HepG2 (cell line): ENCODE measurements around the gene SSBP2. TPM values are rescaled to one million over a fixed set of nuclear protein-coding genes. Genes with fewer than 3 reads are reported as not detected.

Source experiments
- ATAC-seq: fragments of 200-7000 bp; cut with Tn5 transposase; 3 replicates; pipeline ENCODE4 v1.9.1; 2020; ENCODE audit warnings: mild to moderate bottlenecking, moderate library complexity
- BruUV-seq: library from RNA; stranded (reverse); fragments of 400-500 nt; replicated peaks from 2 replicates; lab custom pipeline; 2021; lab: Mats Ljungman, UMichigan
- CTCF ChIA-PET: fragments of 300-600 bp; formaldehyde crosslinking; extraction: SDS; loops from one replicate; lab custom pipeline; 2021; ENCODE audit warnings: low total read pairs, inconsistent platforms, low intra/inter-chr PET ratio; lab: Yijun Ruan, JAX
- POLR2A ChIA-PET: fragments of 350-600 bp; sonication (Branson Sonifier 250); formaldehyde crosslinking; loops from one replicate; lab custom pipeline; 2020; ENCODE audit warnings: antibody characterized with exemption, inconsistent platforms; lab: Yijun Ruan, JAX
- DNase-seq: peaks from one replicate; pipeline ENCODE4 v3.0.0-alpha.2; 2015; ENCODE audit warnings: low spot score
- FAIRE-seq: peaks from 3 replicates; lab custom pipeline; 2011; peaks lifted over from hg19 to GRCh38; lab: Jason Lieb, UNC
- H2AFZ ChIP-seq: one replicate; pipeline ENCODE4 v1.6.1; 2011; ENCODE audit warnings: low read length, inconsistent platforms
- H3K27ac ChIP-seq: fragments of 300-600 bp; 3 replicates; pipeline ENCODE4 v1.8.0; 2011; ENCODE audit warnings: mixed run types, mild to moderate bottlenecking, mixed read lengths, low read length, inconsistent platforms; ENCODE audit not compliant: insufficient read depth; ENCODE audit errors: extremely low read length
- H3K27me3 ChIP-seq, 2 experiments: fragments of 200-600 bp in 1 of 2; 2 replicates in 1 of 2; 3 replicates in 1 of 2; pipeline versions ENCODE4 v1.6.0 to v1.8.0; 2011; ENCODE audit warnings: low read length in 2 of 2, mild to moderate bottlenecking in 2 of 2, moderate library complexity in 2 of 2, inconsistent platforms in 1 of 2; ENCODE audit not compliant: insufficient read depth in 2 of 2, control insufficient read depth in 1 of 2
- H3K36me3 ChIP-seq, 2 experiments: fragments of 200-600 bp in 1 of 2; replicated peaks in 1 of 2; 2 replicates in 1 of 2; 3 replicates in 1 of 2; pipeline versions ENCODE4 v1.5.1 to v1.8.0; 2011; ENCODE audit warnings: low read length in 2 of 2, inconsistent platforms in 1 of 2; ENCODE audit not compliant: insufficient read depth in 2 of 2, control insufficient read depth in 1 of 2
- H3K4me1 ChIP-seq: 2 replicates; pipeline ENCODE4 v1.5.1; 2012; ENCODE audit warnings: low read length, inconsistent platforms; ENCODE audit not compliant: insufficient read depth
- H3K4me2 ChIP-seq: 2 replicates; pipeline ENCODE4 v1.6.0; 2011; ENCODE audit warnings: low read depth, low read length, inconsistent platforms
- H3K4me3 ChIP-seq, 3 experiments: fragments of 200-600 bp in 1 of 3; sonication (generic), shearing (Covaris generic) in 1 of 3; replicated peaks in 1 of 3; 2 replicates each; pipeline ENCODE4 v1.5.1; 2011 to 2016; ENCODE audit warnings: low read length in 3 of 3, inconsistent platforms in 2 of 3, low read depth in 2 of 3, mild to moderate bottlenecking in 2 of 3, control low read depth in 1 of 3, mixed read lengths in 1 of 3; ENCODE audit not compliant: insufficient read depth in 1 of 3
- H3K79me2 ChIP-seq: one replicate; pipeline ENCODE4 v1.6.1; 2011; ENCODE audit warnings: low read length, inconsistent platforms; ENCODE audit not compliant: insufficient read depth
- H3K9ac ChIP-seq: 2 replicates; pipeline ENCODE4 v1.6.0; 2011; ENCODE audit warnings: mild to moderate bottlenecking, low read depth, low read length, inconsistent platforms; ENCODE audit not compliant: insufficient read depth
- H3K9me3 ChIP-seq: 2 replicates; pipeline ENCODE4 v1.5.1; 2012; ENCODE audit warnings: mild to moderate bottlenecking, low read length
- H4K20me1 ChIP-seq: 2 replicates; pipeline ENCODE4 v1.6.0; 2011; ENCODE audit warnings: inconsistent platforms, mild to moderate bottlenecking, low read length, moderate library complexity; ENCODE audit not compliant: insufficient read depth
- AKNA ChIP-seq: sonication (generic); formaldehyde crosslinking; IDR thresholded peaks from 2 replicates; pipeline ENCODE4 v1.4.0; 2020; ENCODE audit warnings: missing genetic modification reagents, borderline replicate concordance
- ARHGAP35 ChIP-seq: sonication (generic); formaldehyde crosslinking; IDR thresholded peaks from 2 replicates; pipeline ENCODE4 v1.9.0; 2022; ENCODE audit warnings: mild to moderate bottlenecking, inconsistent platforms, moderate library complexity, missing genetic modification reagents, borderline replicate concordance
- ARID2 ChIP-seq: sonication (generic); formaldehyde crosslinking; IDR thresholded peaks from 2 replicates; pipeline ENCODE4 v1.8.1; 2022; ENCODE audit warnings: mild to moderate bottlenecking, missing genetic modification reagents, borderline replicate concordance
- FOXO1 ChIP-seq: sonication (generic); formaldehyde crosslinking; IDR thresholded peaks from 2 replicates; pipeline ENCODE4 v1.4.0; 2020; ENCODE audit warnings: missing genetic modification reagents
- HBP1 ChIP-seq: IDR thresholded peaks from 2 replicates; pipeline ENCODE4 v1.6.1; 2016; ENCODE audit warnings: low read depth, control low read depth
- HMG20A ChIP-seq: IDR thresholded peaks from 2 replicates; pipeline ENCODE4 v1.6.1; 2016; ENCODE audit warnings: borderline replicate concordance
- JUNB ChIP-seq: sonication (generic); formaldehyde crosslinking; IDR thresholded peaks from 2 replicates; pipeline ENCODE4 v1.8.0; 2022; ENCODE audit warnings: missing genetic modification reagents, mild to moderate bottlenecking, borderline replicate concordance
- PHF5A ChIP-seq: IDR thresholded peaks from one replicate; pipeline ENCODE4 v1.6.1; 2018; ENCODE audit warnings: low read depth, missing genetic modification reagents; ENCODE audit not compliant: unreplicated experiment
- RFXAP ChIP-seq: sonication (generic); formaldehyde crosslinking; IDR thresholded peaks from 2 replicates; pipeline ENCODE4 v1.4.0; 2020; ENCODE audit warnings: missing genetic modification reagents, borderline replicate concordance
- SALL2 ChIP-seq: sonication (generic); formaldehyde crosslinking; IDR thresholded peaks from 2 replicates; pipeline ENCODE4 v1.8.1; 2023; ENCODE audit warnings: mild to moderate bottlenecking, missing genetic modification reagents, inconsistent platforms
- SIN3A ChIP-seq: IDR thresholded peaks from 2 replicates; pipeline ENCODE4 v1.6.1; 2011; ENCODE audit warnings: low read depth, mild to moderate bottlenecking, control low read depth, low read length, borderline replicate concordance
- TBP ChIP-seq: sonication (generic); formaldehyde crosslinking; IDR thresholded peaks from 2 replicates; pipeline ENCODE4 v1.5.0; 2020; ENCODE audit warnings: missing genetic modification reagents
- UBTF ChIP-seq: sonication (generic); formaldehyde crosslinking; IDR thresholded peaks from 2 replicates; pipeline ENCODE4 v1.4.0; 2020; ENCODE audit warnings: mild to moderate bottlenecking, missing genetic modification reagents
- XRCC5 ChIP-seq: fragments of 200-400 bp; formaldehyde crosslinking; optimal IDR thresholded peaks from 2 replicates; pipeline ENCODE3; 2017; ENCODE audit warnings: mild to moderate bottlenecking, low read length
- ZFP82 ChIP-seq: sonication (generic); formaldehyde crosslinking; IDR thresholded peaks from 2 replicates; pipeline ENCODE4 v1.5.1; 2020; ENCODE audit warnings: mild to moderate bottlenecking, missing genetic modification reagents, borderline replicate concordance
- ZNF709 ChIP-seq: sonication (generic); formaldehyde crosslinking; IDR thresholded peaks from 2 replicates; pipeline ENCODE4 v1.5.0; 2020; ENCODE audit warnings: mild to moderate bottlenecking, missing genetic modification reagents
- ZNF720 ChIP-seq: sonication (generic); formaldehyde crosslinking; IDR thresholded peaks from 2 replicates; pipeline ENCODE4 v1.4.0; 2020; ENCODE audit warnings: missing genetic modification reagents
- ZSCAN31 ChIP-seq: sonication (generic); formaldehyde crosslinking; IDR thresholded peaks from 2 replicates; pipeline ENCODE4 v1.5.0; 2020; ENCODE audit warnings: low read depth, mild to moderate bottlenecking, missing genetic modification reagents
- WGBS: methylation state at CpG from one replicate; pipeline ENCODE4 v1.1.6; 2017; ENCODE audit warnings: low lambda C conversion rate; 5-methylcytosine and 5-hydroxymethylcytosine counted together
- in situ Hi-C: cut with HindIII; loops from 2 replicates; pipeline ENCODE4 v1.10.0; 2017; ENCODE audit warnings: low pct_unique_long_range_greater_than_20kb; ENCODE audit not compliant: extremely low pct_ligation_motif_present
- intact Hi-C: fragments of 100-400 bp; cut with micrococcal nuclease; formaldehyde crosslinking; loops from one replicate; pipeline ENCODE4 v1.10.0; 2022; ENCODE audit not compliant: unreplicated experiment
- polyA plus RNA-seq, 8 experiments: library from polyadenylated mRNA; depleted of rRNA in 3 of 8; stranded (reverse) in 7 of 8; unstranded in 1 of 8; fragments of >200 nt; fragmentation: Illumina TruSeq in 4 of 8; extraction: Trizol in 4 of 8; gene quantifications; 2 replicates each; pipeline versions ENCODE4 v1.2.1 to v1.2.3, GENCODE V29; 2011 to 2016; ENCODE audit warnings: low read depth in 4 of 8, missing spikeins in 1 of 8, mixed read lengths in 1 of 8; ENCODE audit not compliant: insufficient read depth in 1 of 8
- total RNA-seq, 5 experiments: library from RNA; depleted of rRNA; stranded (reverse); fragments of >200 nt; fragmentation: Illumina TruSeq; extraction: Trizol; gene quantifications; 2 replicates each; pipeline ENCODE4 v1.2.3, GENCODE V29; 2016; ENCODE audit warnings: low read depth in 1 of 5

The SSBP2 gene
- total and polyA plus RNA-seq, 2 of the 13 experiments (the other 11 are each of a cell fraction or from before 2014, with no cell fraction given): 0.16 TPM; not detected in 1

GRCh38 chr5:81656783-81657182 lies 94.1 kb downstream of the SSBP2 start (continued):
- TF ChIP-seq HBP1 (CRISPR knock-in tag): no peak
- TF ChIP-seq RFXAP (CRISPR knock-in tag): no peak
- TF ChIP-seq ARID2 (CRISPR knock-in tag): no peak
- TF ChIP-seq FOXO1 (CRISPR knock-in tag): no peak
- no peak for TF ChIP-seq TBP (CRISPR knock-in tag)
- TF ChIP-seq HMG20A: no peak
- TF ChIP-seq ZNF720 (CRISPR knock-in tag): no peak
- TF ChIP-seq SIN3A: no peak
- TF ChIP-seq ARHGAP35: no peak
- TF ChIP-seq UBTF (CRISPR knock-in tag): no peak
- TF ChIP-seq XRCC5: no peak
- TF ChIP-seq, all 625 proteins: peak for 0

- ChIA-PET POLR2A (no interaction called here), CTCF (no interaction called here)
- ATAC-seq (no peak), FAIRE-seq (no peak), DNase-seq (no peak)
- H3K4me2 ChIP-seq: no peak overlapping the region
- no peaks in the 10 kb centered on the region for H4K20me1 ChIP-seq
- no peak overlapping the region for H3K9ac ChIP-seq
- H3K79me2 ChIP-seq: no peaks in the 10 kb centered on the region
- H3K27me3 ChIP-seq: no peaks in the 10 kb centered on the region
- H3K9me3 ChIP-seq: no peaks in the 10 kb centered on the region
- H3K27ac ChIP-seq: no peak overlapping the region
- no TSS peak for BruUV-seq
- intact Hi-C loops (no loop called here), in situ Hi-C loops (no loop called here)
- no peaks in the 10 kb centered on the region for H3K36me3 ChIP-seq
- no peaks in the 10 kb centered on the region for H3K4me1 ChIP-seq
- no peak overlapping the region for H3K4me3 ChIP-seq
- 0% methylated on average over 1 of the region's 1 CpG for WGBS
- no peak overlapping the region for H2AFZ ChIP-seq
- TF ChIP-seq SALL2 (no peak), JUNB (CRISPR knock-in tag) (no peak), ZNF709 (no peak), AKNA (CRISPR knock-in tag) (no peak), ZFP82 (CRISPR knock-in tag) (no peak), PHF5A (CRISPR knock-in tag) (no peak), ZSCAN31 (CRISPR knock-in tag) (no peak)
Observed at GRCh38 chr5:81650987-81651386, 99.9 kb downstream of the SSBP2 start.
